HepG2 (cell line): ENCODE data around the gene CIAO3. TPM values are rescaled to one million over a fixed set of nuclear protein-coding genes. Genes with fewer than 3 reads are reported as not detected.

Experiments
- CHD4 ChIP-seq: fragments of 200-600 bp; sonication (generic); IDR thresholded peaks from 2 replicates; pipeline ENCODE4 v1.7.0; 2017; ENCODE audit warnings: mild to moderate bottlenecking, low read length, borderline replicate concordance
- FOXO4 ChIP-seq: sonication (generic); formaldehyde crosslinking; conservative IDR thresholded peaks from 2 replicates; pipeline ENCODE4 v1.8.1; 2023; ENCODE audit warnings: missing genetic modification reagents
- GABPA ChIP-seq, 2 experiments: IDR thresholded peaks; 2 replicates each; pipeline ENCODE4 v1.6.1; 2011 to 2016; ENCODE audit warnings: low read depth in 2 of 2, low read length in 1 of 2, missing biosample characterization in 1 of 2, missing genetic modification characterization in 1 of 2
- NR0B2 ChIP-seq: sonication (generic); formaldehyde crosslinking; IDR thresholded peaks from 2 replicates; pipeline ENCODE4 v1.4.0; 2020; ENCODE audit warnings: mild to moderate bottlenecking, missing genetic modification reagents
- NRL ChIP-seq: sonication (generic); formaldehyde crosslinking; IDR thresholded peaks from 2 replicates; pipeline ENCODE4 v1.5.0; 2020; ENCODE audit warnings: missing genetic modification reagents, mild to moderate bottlenecking, moderate library complexity, borderline replicate concordance
- PCBP1 ChIP-seq: fragments of 200-400 bp; formaldehyde crosslinking; IDR thresholded peaks from 2 replicates; pipeline ENCODE4 v1.6.1; 2017; ENCODE audit warnings: mild to moderate bottlenecking, low read depth, low read length, borderline replicate concordance
- RARG ChIP-seq: sonication (generic); formaldehyde crosslinking; IDR thresholded peaks from 2 replicates; pipeline ENCODE4 v1.4.0; 2020; ENCODE audit warnings: low read depth, mild to moderate bottlenecking, missing genetic modification reagents
- RBM39 ChIP-seq: fragments of 200-400 bp; formaldehyde crosslinking; IDR thresholded peaks from one replicate; pipeline ENCODE4 v1.6.1; 2018; ENCODE audit warnings: antibody characterized with exemption, mild to moderate bottlenecking, low read depth, low read length; ENCODE audit not compliant: poor library complexity, severe bottlenecking
- SOX6 ChIP-seq, 2 experiments: fragments of 450-650 bp in 1 of 2; sonication (generic) in 1 of 2; formaldehyde crosslinking in 1 of 2; IDR thresholded peaks; 2 replicates each; pipeline versions ENCODE4 v1.4.0 to v1.6.1; 2017 to 2020; ENCODE audit warnings: antibody characterized with exemption in 1 of 2, mild to moderate bottlenecking in 1 of 2, missing genetic modification reagents in 1 of 2
- TAF15 ChIP-seq: fragments of 200-400 bp; formaldehyde crosslinking; IDR thresholded peaks from one replicate; pipeline ENCODE4 v1.6.1; 2018; ENCODE audit warnings: mild to moderate bottlenecking, low read depth, low read length; ENCODE audit not compliant: poor library complexity, severe bottlenecking
- TCF12 ChIP-seq, 2 experiments: fragments of 450-650 bp in 1 of 2; sonication (generic) in 1 of 2; formaldehyde crosslinking in 1 of 2; IDR thresholded peaks; 2 replicates each; pipeline versions ENCODE4 v1.6.1 to v1.8.0; 2017 to 2022; ENCODE audit warnings: antibody characterized with exemption in 1 of 2, mild to moderate bottlenecking in 1 of 2, missing genetic modification reagents in 1 of 2, moderate library complexity in 1 of 2
- U2AF1 ChIP-seq: fragments of 200-400 bp; formaldehyde crosslinking; optimal IDR thresholded peaks from 2 replicates; pipeline ENCODE3; 2017; ENCODE audit warnings: mild to moderate bottlenecking, low read depth, low read length
- ZMYM4 ChIP-seq: sonication (generic); formaldehyde crosslinking; IDR thresholded peaks from 2 replicates; pipeline ENCODE4 v1.8.1; 2023; ENCODE audit warnings: mild to moderate bottlenecking, missing genetic modification reagents
- ZNF121 ChIP-seq: sonication (generic); formaldehyde crosslinking; IDR thresholded peaks from 2 replicates; pipeline ENCODE4 v1.5.0; 2020; ENCODE audit warnings: mild to moderate bottlenecking, missing genetic modification reagents
- ZNF572 ChIP-seq: sonication (generic); formaldehyde crosslinking; IDR thresholded peaks from 2 replicates; pipeline ENCODE4 v1.5.1; 2020; ENCODE audit warnings: mild to moderate bottlenecking, missing genetic modification reagents
- ZNF598 ChIP-seq: sonication (generic); formaldehyde crosslinking; IDR thresholded peaks from 2 replicates; pipeline ENCODE4 v1.5.1; 2020; ENCODE audit warnings: mild to moderate bottlenecking, missing genetic modification reagents, borderline replicate concordance
- ZNF616 ChIP-seq: sonication (generic); formaldehyde crosslinking; IDR thresholded peaks from 2 replicates; pipeline ENCODE4 v1.5.0; 2020; ENCODE audit warnings: low read depth, mild to moderate bottlenecking, missing genetic modification reagents
- ZNF782 ChIP-seq: sonication (generic); formaldehyde crosslinking; IDR thresholded peaks from 2 replicates; pipeline ENCODE4 v1.4.0; 2020; ENCODE audit warnings: missing genetic modification reagents, mild to moderate bottlenecking, borderline replicate concordance
- polyA plus RNA-seq, 8 experiments: library from polyadenylated mRNA; depleted of rRNA in 3 of 8; stranded (reverse) in 7 of 8; unstranded in 1 of 8; fragments of >200 nt; fragmentation: Illumina TruSeq in 4 of 8; extraction: Trizol in 4 of 8; gene quantifications; 2 replicates each; pipeline versions ENCODE4 v1.2.1 to v1.2.3, GENCODE V29; 2011 to 2016; ENCODE audit warnings: low read depth in 4 of 8, missing spikeins in 1 of 8, mixed read lengths in 1 of 8; ENCODE audit not compliant: insufficient read depth in 1 of 8
- total RNA-seq, 5 experiments: library from RNA; depleted of rRNA; stranded (reverse); fragments of >200 nt; fragmentation: Illumina TruSeq; extraction: Trizol; gene quantifications; 2 replicates each; pipeline ENCODE4 v1.2.3, GENCODE V29; 2016; ENCODE audit warnings: low read depth in 1 of 5
- TF ChIP-seq, protein P1 (sequence below): sonication (generic); formaldehyde crosslinking; IDR thresholded peaks from 2 replicates; pipeline ENCODE4 v1.4.0; 2020; ENCODE audit warnings: low read depth, missing genetic modification reagents
- TF ChIP-seq, protein P2 (sequence below): sonication (generic); formaldehyde crosslinking; IDR thresholded peaks from 2 replicates; pipeline ENCODE4 v1.5.0; 2020; ENCODE audit warnings: missing genetic modification reagents

Gene CIAO3
- total and polyA plus RNA-seq, 2 of the 13 experiments (the other 11 are each of a cell fraction or from before 2014, with no cell fraction given): 21.7 to 25.0 TPM

GRCh38 chr16:720447-720989, 20.3 kb downstream of the CIAO3 start (continued):
- TF ChIP-seq CHD4 (no peak), FOXO4 (CRISPR knock-in tag) (0 out of 2 replicates have a peak, but pooled peaks have one; percentile 85), NRL (CRISPR knock-in tag) (peak; percentile 30; the same call in 1 of the 2 replicates), U2AF1 (peak; percentile 21), NR0B2 (CRISPR knock-in tag) (no peak), RARG (CRISPR knock-in tag) (no peak), ZNF572 (CRISPR knock-in tag) (peak; percentile 62; the same call in 1 of the 2 replicates), ZNF616 (CRISPR knock-in tag) (0 out of 2 replicates have a peak, but pooled peaks have one; percentile 10), SOX6 (IDR thresholded peaks at IDR 0.05) (no peak), SOX6 (CRISPR knock-in tag; IDR thresholded peaks at IDR 0.05) (no peak), TCF12 (IDR thresholded peaks at IDR 0.05) (no peak), TCF12 (CRISPR knock-in tag; IDR thresholded peaks at IDR 0.05) (0 out of 2 replicates have a peak, but pooled peaks have one; percentile 13), ZNF782 (CRISPR knock-in tag) (peak; percentile 40; the same call in 1 of the 2 replicates), ZMYM4 (peak; percentile 48; the same call in 1 of the 2 replicates), ZNF598 (peak; percentile 41; the same call in 1 of the 2 replicates), GABPA (IDR thresholded peaks at IDR 0.05; ENCODE audit: low read depth, low read length) (no peak), GABPA (CRISPR knock-in tag; IDR thresholded peaks at IDR 0.05; ENCODE audit: low read depth) (no peak), TAF15 (peak; percentile 39), ZNF121 (CRISPR knock-in tag) (peak; percentile 61), PCBP1 (no peak), RBM39 (peak; percentile 37)
- TF ChIP-seq, protein P1, sequence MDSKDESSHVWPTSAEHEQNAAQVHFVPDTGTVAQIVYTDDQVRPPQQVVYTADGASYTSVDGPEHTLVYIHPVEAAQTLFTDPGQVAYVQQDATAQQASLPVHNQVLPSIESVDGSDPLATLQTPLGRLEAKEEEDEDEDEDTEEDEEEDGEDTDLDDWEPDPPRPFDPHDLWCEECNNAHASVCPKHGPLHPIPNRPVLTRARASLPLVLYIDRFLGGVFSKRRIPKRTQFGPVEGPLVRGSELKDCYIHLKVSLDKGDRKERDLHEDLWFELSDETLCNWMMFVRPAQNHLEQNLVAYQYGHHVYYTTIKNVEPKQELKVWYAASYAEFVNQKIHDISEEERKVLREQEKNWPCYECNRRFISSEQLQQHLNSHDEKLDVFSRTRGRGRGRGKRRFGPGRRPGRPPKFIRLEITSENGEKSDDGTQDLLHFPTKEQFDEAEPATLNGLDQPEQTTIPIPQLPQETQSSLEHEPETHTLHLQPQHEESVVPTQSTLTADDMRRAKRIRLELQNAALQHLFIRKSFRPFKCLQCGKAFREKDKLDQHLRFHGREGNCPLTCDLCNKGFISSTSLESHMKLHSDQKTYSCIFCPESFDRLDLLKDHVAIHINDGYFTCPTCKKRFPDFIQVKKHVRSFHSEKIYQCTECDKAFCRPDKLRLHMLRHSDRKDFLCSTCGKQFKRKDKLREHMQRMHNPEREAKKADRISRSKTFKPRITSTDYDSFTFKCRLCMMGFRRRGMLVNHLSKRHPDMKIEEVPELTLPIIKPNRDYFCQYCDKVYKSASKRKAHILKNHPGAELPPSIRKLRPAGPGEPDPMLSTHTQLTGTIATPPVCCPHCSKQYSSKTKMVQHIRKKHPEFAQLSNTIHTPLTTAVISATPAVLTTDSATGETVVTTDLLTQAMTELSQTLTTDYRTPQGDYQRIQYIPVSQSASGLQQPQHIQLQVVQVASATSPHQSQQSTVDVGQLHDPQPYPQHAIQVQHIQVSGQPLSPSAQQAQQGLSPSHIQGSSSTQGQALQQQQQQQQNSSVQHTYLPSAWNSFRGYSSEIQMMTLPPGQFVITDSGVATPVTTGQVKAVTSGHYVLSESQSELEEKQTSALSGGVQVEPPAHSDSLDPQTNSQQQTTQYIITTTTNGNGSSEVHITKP (CRISPR knock-in tag): 0 out of 2 replicates have a peak, but pooled peaks have one; percentile 1
- TF ChIP-seq, protein P2, sequence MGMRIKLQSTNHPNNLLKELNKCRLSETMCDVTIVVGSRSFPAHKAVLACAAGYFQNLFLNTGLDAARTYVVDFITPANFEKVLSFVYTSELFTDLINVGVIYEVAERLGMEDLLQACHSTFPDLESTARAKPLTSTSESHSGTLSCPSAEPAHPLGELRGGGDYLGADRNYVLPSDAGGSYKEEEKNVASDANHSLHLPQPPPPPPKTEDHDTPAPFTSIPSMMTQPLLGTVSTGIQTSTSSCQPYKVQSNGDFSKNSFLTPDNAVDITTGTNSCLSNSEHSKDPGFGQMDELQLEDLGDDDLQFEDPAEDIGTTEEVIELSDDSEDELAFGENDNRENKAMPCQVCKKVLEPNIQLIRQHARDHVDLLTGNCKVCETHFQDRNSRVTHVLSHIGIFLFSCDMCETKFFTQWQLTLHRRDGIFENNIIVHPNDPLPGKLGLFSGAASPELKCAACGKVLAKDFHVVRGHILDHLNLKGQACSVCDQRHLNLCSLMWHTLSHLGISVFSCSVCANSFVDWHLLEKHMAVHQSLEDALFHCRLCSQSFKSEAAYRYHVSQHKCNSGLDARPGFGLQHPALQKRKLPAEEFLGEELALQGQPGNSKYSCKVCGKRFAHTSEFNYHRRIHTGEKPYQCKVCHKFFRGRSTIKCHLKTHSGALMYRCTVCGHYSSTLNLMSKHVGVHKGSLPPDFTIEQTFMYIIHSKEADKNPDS: peak; percentile 50; the same call in 1 of the 2 replicates
